Astrocyte (in vitro differentiated cells and primary cell): ENCODE results near the gene LMO7. TPM values are rescaled to one million over a fixed set of nuclear protein-coding genes. Genes with fewer than 3 reads are reported as not detected.

Experiments used
- DNase-seq: peaks from one replicate; pipeline ENCODE4 v3.0.0-alpha.2; 2010; ENCODE audit warnings: low read depth
- FAIRE-seq: peaks from 2 replicates; lab custom pipeline; 2011; peaks lifted over from hg19 to GRCh38; lab: Jason Lieb, UNC
- H2AFZ ChIP-seq: 2 replicates; pipeline ENCODE4 v1.6.0; 2012; ENCODE audit warnings: low read depth, low read length, inconsistent platforms
- H3K27ac ChIP-seq: 2 replicates; pipeline ENCODE4 v1.5.1; 2011; ENCODE audit warnings: low read depth, low read length, inconsistent platforms
- H3K27me3 ChIP-seq: 2 replicates; pipeline ENCODE4 v1.6.0; 2011; ENCODE audit warnings: low read length, inconsistent platforms; ENCODE audit not compliant: insufficient read depth
- H3K36me3 ChIP-seq: 2 replicates; pipeline ENCODE4 v1.5.1; 2011; ENCODE audit warnings: low read length, inconsistent platforms; ENCODE audit not compliant: insufficient read depth
- H3K4me1 ChIP-seq: 2 replicates; pipeline ENCODE4 v1.5.1; 2011; ENCODE audit warnings: low read length, inconsistent platforms; ENCODE audit not compliant: insufficient read depth
- H3K4me2 ChIP-seq: 2 replicates; pipeline ENCODE4 v1.6.0; 2012; ENCODE audit warnings: low read length, inconsistent platforms
- H3K4me3 ChIP-seq: 2 replicates; pipeline ENCODE4 v1.5.1; 2011; ENCODE audit warnings: low read depth, mild to moderate bottlenecking, low read length, inconsistent platforms; ENCODE audit not compliant: insufficient read depth
- H3K79me2 ChIP-seq: 2 replicates; pipeline ENCODE4 v1.6.0; 2012; ENCODE audit warnings: mild to moderate bottlenecking, low read length, inconsistent platforms; ENCODE audit not compliant: insufficient read depth
- H3K9ac ChIP-seq: 2 replicates; pipeline ENCODE4 v1.6.0; 2012; ENCODE audit warnings: mild to moderate bottlenecking, low read length, inconsistent platforms
- H3K9me3 ChIP-seq: 2 replicates; pipeline ENCODE4 v1.5.1; 2012; ENCODE audit warnings: low read depth, mild to moderate bottlenecking, low read length, inconsistent platforms; ENCODE audit not compliant: insufficient read depth
- H4K20me1 ChIP-seq: 2 replicates; pipeline ENCODE4 v1.6.0; 2012; ENCODE audit warnings: low read length, inconsistent platforms; ENCODE audit not compliant: insufficient read depth
- H3K27ac Mint-ChIP-seq: one replicate; pipeline ENCODE4 v1.8.0; 2021; ENCODE audit warnings: mild to moderate bottlenecking, mixed read lengths; ENCODE audit not compliant: unreplicated experiment
- H3K27me3 Mint-ChIP-seq: one replicate; pipeline ENCODE4 v1.8.0; 2021; ENCODE audit warnings: low read depth, mixed read lengths; ENCODE audit not compliant: unreplicated experiment
- H3K36me3 Mint-ChIP-seq: one replicate; pipeline ENCODE4 v1.8.0; 2021; ENCODE audit warnings: low read depth, mixed read lengths; ENCODE audit not compliant: unreplicated experiment
- H3K4me1 Mint-ChIP-seq: one replicate; pipeline ENCODE4 v1.8.0; 2021; ENCODE audit warnings: low read depth, mixed read lengths; ENCODE audit not compliant: unreplicated experiment
- H3K4me3 Mint-ChIP-seq: one replicate; pipeline ENCODE4 v1.8.0; 2021; ENCODE audit warnings: mild to moderate bottlenecking, moderate library complexity, mixed read lengths; ENCODE audit not compliant: unreplicated experiment
- H3K9me3 Mint-ChIP-seq: one replicate; pipeline ENCODE4 v1.8.0; 2021; ENCODE audit warnings: mild to moderate bottlenecking, mixed read lengths; ENCODE audit not compliant: unreplicated experiment
- CTCF ChIP-seq: IDR thresholded peaks from 2 replicates; pipeline ENCODE4 v1.5.1; 2011; ENCODE audit warnings: low read depth, mild to moderate bottlenecking, inconsistent platforms, low read length, moderate library complexity; ENCODE audit not compliant: insufficient read depth
- EZH2 ChIP-seq: IDR thresholded peaks from 2 replicates; pipeline ENCODE4 v1.6.1; 2012; ENCODE audit warnings: mild to moderate bottlenecking, low read length, inconsistent platforms; ENCODE audit not compliant: insufficient read depth
- total RNA-seq: library from RNA; stranded (reverse); gene quantifications from 2 replicates; pipeline ENCODE4 v1.2.1, GENCODE V29; 2021

Gene LMO7
- total RNA-seq, 1 donor from 2014 or later: 52.2 TPM

GRCh38 chr13:75766636-75767035 is 130.5 kb downstream of the LMO7 start:
- H3K4me1 Mint-ChIP-seq: peaks cover 8% of the 10 kb centered on the region
- H3K27ac Mint-ChIP-seq: no peak overlapping the region
- Histone ChIP-seq H3K27me3 (no peaks in the 10 kb centered on the region), H2AFZ (no peak overlapping the region), H3K27ac (no peak overlapping the region), H3K9me3 (no peaks in the 10 kb centered on the region), H3K4me3 (no peak overlapping the region), H3K36me3 (peaks cover 4% of the 10 kb centered on the region), H3K4me1 (peaks cover 8% of the 10 kb centered on the region), H4K20me1 (peaks cover 50% of the 10 kb centered on the region), H3K9ac (no peak overlapping the region), H3K79me2 (peaks cover 93% of the 10 kb centered on the region), H3K4me2 (no peak overlapping the region)
- no peak overlapping the region for H3K4me3 Mint-ChIP-seq
- no peak for DNase-seq
- no peak for TF ChIP-seq CTCF
- TF ChIP-seq EZH2: no peak
- H3K27me3 Mint-ChIP-seq: no peaks in the 10 kb centered on the region
- H3K9me3 Mint-ChIP-seq: no peaks in the 10 kb centered on the region
- FAIRE-seq: no peak
- H3K36me3 Mint-ChIP-seq: peaks cover 7% of the 10 kb centered on the region

DNA sequence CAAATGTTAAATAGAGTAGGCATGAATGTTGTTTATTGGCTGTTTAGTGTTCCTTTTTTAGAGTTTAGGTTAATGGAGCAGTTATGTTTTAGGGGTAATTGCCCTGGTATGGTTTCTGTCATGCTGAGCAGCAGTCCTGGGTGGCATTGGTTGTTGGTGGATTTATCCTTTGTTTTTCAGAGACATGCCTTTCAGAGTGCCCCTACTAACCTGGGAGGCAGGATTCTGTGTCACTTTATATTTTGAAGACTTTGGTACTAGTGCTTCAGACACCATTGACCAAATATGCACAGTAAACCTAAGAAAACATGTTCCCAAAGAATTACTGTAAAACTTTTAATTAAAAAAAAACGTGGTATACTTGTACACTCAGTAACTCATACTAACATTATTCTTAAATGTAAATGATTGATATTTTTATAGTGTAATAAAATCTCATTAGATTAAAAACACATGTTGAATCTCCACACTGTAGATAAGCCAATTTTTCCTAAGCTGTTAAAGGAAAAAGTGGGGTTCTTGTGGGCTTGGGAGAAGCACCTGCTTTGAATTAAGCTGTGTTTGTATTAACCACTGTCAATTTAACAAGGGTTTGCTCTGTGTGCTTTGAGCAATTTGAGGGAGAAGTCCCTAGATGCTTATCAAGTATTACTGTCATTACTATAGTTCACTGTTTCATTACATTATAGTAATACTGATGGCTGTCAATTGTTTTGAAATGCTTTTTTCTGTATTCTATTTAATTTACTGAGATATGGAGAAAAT is 133.2 kb downstream of the LMO7 start:
- no peak overlapping the region for H3K9ac ChIP-seq
- Mint-ChIP-seq H3K27ac (no peak overlapping the region), H3K9me3 (no peaks in the 10 kb centered on the region), H3K4me3 (no peak overlapping the region), H3K4me1 (peaks cover 24% of the 10 kb centered on the region), H3K36me3 (peaks cover 2% of the 10 kb centered on the region), H3K27me3 (no peaks in the 10 kb centered on the region)
- H3K79me2 ChIP-seq: peaks cover 91% of the 10 kb centered on the region
- no peaks in the 10 kb centered on the region for H3K36me3 ChIP-seq
- no peak for TF ChIP-seq CTCF
- TF ChIP-seq EZH2: no peak
- H3K4me2 ChIP-seq: no peak overlapping the region
- FAIRE-seq (no peak), DNase-seq (no peak)
- H3K27me3 ChIP-seq: no peaks in the 10 kb centered on the region
- H4K20me1 ChIP-seq: peaks cover 38% of the 10 kb centered on the region
- H3K27ac ChIP-seq: no peak overlapping the region
- H2AFZ ChIP-seq: no peak overlapping the region
- no peaks in the 10 kb centered on the region for H3K9me3 ChIP-seq
- H3K4me1 ChIP-seq: peaks cover 19% of the 10 kb centered on the region
- no peak overlapping the region for H3K4me3 ChIP-seq

DNA sequence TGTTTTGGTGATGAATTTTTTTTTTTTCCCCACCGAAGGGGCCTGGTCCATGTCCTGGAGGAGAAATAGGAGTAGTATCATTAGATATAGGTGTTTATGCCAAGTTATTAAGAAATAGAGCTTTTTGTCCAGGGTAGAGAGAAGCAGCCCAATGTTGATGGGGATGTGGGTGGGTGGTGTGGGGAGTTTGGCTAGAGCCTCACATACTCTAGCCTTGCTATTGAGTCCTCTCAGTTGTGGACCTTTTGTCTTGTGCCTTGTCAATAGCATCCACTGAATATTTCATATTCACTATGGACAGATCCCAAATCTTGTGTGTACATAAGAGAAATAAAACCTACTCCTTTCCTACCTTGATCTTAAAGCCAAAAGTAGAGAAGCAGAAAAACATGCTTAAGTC is 134.0 kb downstream of the LMO7 start:
- TF ChIP-seq CTCF (no peak), EZH2 (no peak)
- Histone ChIP-seq H3K4me3 (no peak overlapping the region), H3K4me1 (peaks cover 19% of the 10 kb centered on the region), H3K79me2 (peaks cover 91% of the 10 kb centered on the region), H3K9ac (no peak overlapping the region), H4K20me1 (peaks cover 36% of the 10 kb centered on the region), H3K9me3 (no peaks in the 10 kb centered on the region), H3K27ac (no peak overlapping the region), H3K4me2 (no peak overlapping the region), H3K27me3 (no peaks in the 10 kb centered on the region), H3K36me3 (no peaks in the 10 kb centered on the region), H2AFZ (no peak overlapping the region)
- no peak for FAIRE-seq
- no peaks in the 10 kb centered on the region for H3K9me3 Mint-ChIP-seq
- no peaks in the 10 kb centered on the region for H3K27me3 Mint-ChIP-seq
- DNase-seq: no peak
- no peak overlapping the region for H3K4me3 Mint-ChIP-seq
- H3K27ac Mint-ChIP-seq: no peak overlapping the region
- H3K4me1 Mint-ChIP-seq: peaks cover 24% of the 10 kb centered on the region
- H3K36me3 Mint-ChIP-seq: no peaks in the 10 kb centered on the region
